SU-DHL-6 (cell line): ENCODE data around the gene PARN.

Source experiments
- H2AFZ ChIP-seq: fragments of 200-600 bp; sonication (generic); 2 replicates; pipeline ENCODE4 v1.6.1; 2014; ENCODE audit warnings: low read depth, mild to moderate bottlenecking, moderate library complexity, mixed read lengths, antibody characterized with exemption, low read length; ENCODE audit not compliant: severe bottlenecking
- H3F3A ChIP-seq: fragments of 200-600 bp; shearing (Covaris generic); 2 replicates; pipeline ENCODE4 v1.6.0; 2016; ENCODE audit warnings: antibody characterized with exemption, mild to moderate bottlenecking; ENCODE audit not compliant: insufficient read depth
- H3K27ac ChIP-seq: fragments of 200-600 bp; sonication (generic); 2 replicates; pipeline ENCODE4 v1.5.1; 2016; ENCODE audit warnings: low read depth, mild to moderate bottlenecking, low read length, moderate library complexity, mixed read lengths
- H3K27me3 ChIP-seq: fragments of 200-600 bp; sonication (generic), shearing (Covaris generic); 2 replicates; pipeline ENCODE4 v1.6.0; 2014; ENCODE audit warnings: mild to moderate bottlenecking, low read length
- H3K36me3 ChIP-seq: fragments of 200-600 bp; sonication (generic); 2 replicates; pipeline ENCODE4 v1.6.1; 2014; ENCODE audit warnings: mild to moderate bottlenecking, low read length, mixed read lengths
- H3K4me2 ChIP-seq: fragments of 300-600, 200-600 bp; shearing (Covaris generic), sonication (generic); 2 replicates; pipeline ENCODE4 v1.6.0; 2014; ENCODE audit warnings: low read length, low read depth, mild to moderate bottlenecking; ENCODE audit not compliant: poor library complexity, severe bottlenecking
- H3K4me3 ChIP-seq: fragments of 200-600 bp; sonication (generic); 2 replicates; pipeline ENCODE4 v1.5.1; 2014; ENCODE audit warnings: antibody characterized with exemption, low read length, mild to moderate bottlenecking, mixed read lengths; ENCODE audit not compliant: insufficient read depth, poor library complexity, severe bottlenecking
- H3K79me2 ChIP-seq: fragments of 200-600 bp; sonication (generic); 2 replicates; pipeline ENCODE4 v1.6.1; 2014; ENCODE audit warnings: mild to moderate bottlenecking, low read length, moderate library complexity; ENCODE audit not compliant: insufficient read depth
- H3K9ac ChIP-seq: fragments of 200-600 bp; sonication (generic); 2 replicates; pipeline ENCODE4 v1.7.0; 2014; ENCODE audit warnings: mild to moderate bottlenecking, low read length
- H3K9me2 ChIP-seq: fragments of 200-600 bp; sonication (generic); replicated peaks from 2 replicates; pipeline ENCODE4 v1.6.1; 2014; ENCODE audit warnings: low read length; ENCODE audit not compliant: insufficient read depth
- H3K9me3 ChIP-seq: fragments of 200-600 bp; sonication (generic); 2 replicates; pipeline ENCODE4 v1.6.1; 2014; ENCODE audit warnings: low read length, mixed read lengths; ENCODE audit not compliant: insufficient read depth
- H4K20me1 ChIP-seq: fragments of 200-600 bp; sonication (generic); 2 replicates; pipeline ENCODE4 v1.6.1; 2014; ENCODE audit warnings: low read depth, mild to moderate bottlenecking, antibody characterized with exemption, low read length, moderate library complexity, mixed read lengths
- CTCF ChIP-seq: fragments of 200-600 bp; sonication (generic); IDR thresholded peaks from one replicate; pipeline ENCODE4 v1.5.1; 2017; ENCODE audit warnings: antibody characterized with exemption, mild to moderate bottlenecking, low read length, moderate library complexity; ENCODE audit not compliant: insufficient read depth, poor library complexity, severe bottlenecking
- EZH2phosphoT487 ChIP-seq: fragments of 200-600 bp; sonication (generic), shearing (Covaris generic); conservative IDR thresholded peaks from 2 replicates; pipeline ENCODE4 v1.6.1; 2018; ENCODE audit warnings: mild to moderate bottlenecking, antibody characterized with exemption, low read length, moderate library complexity, mixed read lengths

The PARN gene

GRCh38 chr16:14489460-14489859 is 140.6 kb downstream of the PARN start:
- TF ChIP-seq EZH2phosphoT487 (no peak), CTCF (no peak)
- Histone ChIP-seq H3K4me2 (no peak overlapping the region), H3K79me2 (peaks cover 14% of the 10 kb centered on the region), H3F3A (no peaks in the 10 kb centered on the region), H3K27ac (no peak overlapping the region), H3K9me3 (no peaks in the 10 kb centered on the region), H3K36me3 (no peaks in the 10 kb centered on the region), H2AFZ (no peak overlapping the region), H3K9me2 (no peaks in the 10 kb centered on the region), H3K9ac (no peak overlapping the region), H3K27me3 (no peaks in the 10 kb centered on the region), H4K20me1 (no peaks in the 10 kb centered on the region), H3K4me3 (no peak overlapping the region)

DNA sequence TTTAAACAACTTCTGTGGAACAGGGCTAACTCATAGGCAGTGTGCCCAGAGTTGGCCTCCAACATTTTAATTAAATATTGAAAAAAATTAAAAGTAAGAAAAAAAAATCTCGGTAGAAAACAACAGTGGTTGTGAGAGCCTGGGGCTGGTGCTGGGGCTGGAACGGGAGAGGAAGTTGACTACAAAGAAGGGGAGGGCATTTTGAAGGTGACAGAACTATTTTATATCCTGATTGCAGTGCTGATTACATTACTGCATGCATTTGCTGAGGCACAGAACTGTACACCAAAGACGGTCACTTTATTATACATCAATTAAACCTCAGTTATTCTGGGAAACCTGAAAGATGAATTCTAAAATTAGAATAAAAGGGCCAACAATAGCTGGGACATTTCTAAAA is 142.5 kb downstream of the PARN start:
- no peaks in the 10 kb centered on the region for H3K9me2 ChIP-seq
- no peak overlapping the region for H3K27ac ChIP-seq
- no peak overlapping the region for H3K4me3 ChIP-seq
- no peak overlapping the region for H3K4me2 ChIP-seq
- no peaks in the 10 kb centered on the region for H4K20me1 ChIP-seq
- H3K9me3 ChIP-seq = no peaks in the 10 kb centered on the region
- H2AFZ ChIP-seq = no peak overlapping the region
- H3K9ac ChIP-seq = no peak overlapping the region
- TF ChIP-seq CTCF (no peak), EZH2phosphoT487 (no peak)
- peaks cover 3% of the 10 kb centered on the region; the same call in 1 of the 2 replicates for H3F3A ChIP-seq
- no peaks in the 10 kb centered on the region for H3K36me3 ChIP-seq
- H3K79me2 ChIP-seq = peaks cover 10% of the 10 kb centered on the region
- no peaks in the 10 kb centered on the region for H3K27me3 ChIP-seq

DNA sequence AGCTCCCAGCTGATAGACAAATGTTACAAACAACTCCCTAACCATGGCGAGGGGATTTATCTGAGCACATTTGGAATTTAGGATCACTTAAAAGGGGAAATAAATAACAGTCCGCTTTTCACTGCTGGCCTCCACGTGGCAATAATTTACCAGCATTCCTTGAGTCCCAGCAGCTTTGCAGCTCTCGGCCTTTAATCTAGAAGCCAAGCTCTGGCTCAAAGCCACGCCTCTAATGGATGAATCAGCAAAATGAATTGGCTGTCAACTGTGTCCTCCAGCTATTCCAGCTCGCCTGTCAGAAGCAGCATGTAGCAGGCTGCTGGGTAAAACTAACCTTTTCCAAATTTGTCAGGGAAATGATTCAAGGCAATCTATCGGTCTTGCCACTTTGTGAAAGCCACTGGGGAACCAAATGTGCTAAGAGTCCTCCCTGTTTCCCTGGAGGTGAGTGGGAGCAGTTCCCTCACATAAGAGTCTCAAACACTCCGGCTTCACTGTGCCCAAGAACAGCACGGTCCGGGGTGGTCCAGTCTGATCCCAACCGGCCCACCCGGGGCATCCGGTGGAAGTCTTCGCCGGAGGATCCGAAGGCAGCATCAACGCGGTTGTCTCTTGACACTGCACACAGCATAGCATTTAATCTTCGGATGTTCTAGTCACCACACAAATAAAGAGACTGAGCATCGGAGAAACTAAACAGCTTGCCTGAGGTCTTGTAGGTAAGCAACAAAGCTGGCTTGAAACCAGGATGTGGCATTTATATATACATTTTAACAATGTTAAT is 143.3 kb downstream of the PARN start:
- H3K9ac ChIP-seq = no peak overlapping the region
- peaks cover 3% of the 10 kb centered on the region for H3F3A ChIP-seq
- TF ChIP-seq CTCF = no peak
- TF ChIP-seq EZH2phosphoT487 = no peak
- peaks cover 5% of the 10 kb centered on the region; the same call in 1 of the 2 replicates for H3K79me2 ChIP-seq
- H3K27ac ChIP-seq = no peak overlapping the region
- H3K9me2 ChIP-seq = no peaks in the 10 kb centered on the region
- no peaks in the 10 kb centered on the region for H3K9me3 ChIP-seq
- no peak overlapping the region for H2AFZ ChIP-seq
- no peak overlapping the region for H3K4me2 ChIP-seq
- no peaks in the 10 kb centered on the region for H4K20me1 ChIP-seq
- no peak overlapping the region for H3K4me3 ChIP-seq
- H3K27me3 ChIP-seq = no peaks in the 10 kb centered on the region
- H3K36me3 ChIP-seq = no peaks in the 10 kb centered on the region
